ENCODE data around the gene PLCXD1.

Gene PLCXD1

GRCh38 chrX:311156-312129 is 30.3 kb downstream of the PLCXD1 start:
- DNase-seq (ENCODE audit: extremely low read depth, low read depth) = no peak
- no peak for TF ChIP-seq CTCF (IDR thresholded peaks at IDR 0.05; ENCODE audit: low read depth, low read length, missing control alignments)
- H3K4me3 ChIP-seq (replicated peaks; ENCODE audit: low read depth, low read length) = no peak overlapping the region

GRCh38 chrX:312621-313331 is 31.6 kb downstream of the PLCXD1 start:
- TF ChIP-seq CTCF (IDR thresholded peaks at IDR 0.05; ENCODE audit: low read depth, low read length, missing control alignments) = no peak
- DNase-seq (ENCODE audit: extremely low read depth, low read depth) = no peak
- no peak overlapping the region for H3K4me3 ChIP-seq (replicated peaks; ENCODE audit: low read depth, low read length)

- no peak for TF ChIP-seq CTCF (IDR thresholded peaks at IDR 0.05; ENCODE audit: low read depth, low read length, missing control alignments)
- no peak overlapping the region for H3K4me3 ChIP-seq (replicated peaks; ENCODE audit: low read depth, low read length)
Measured at GRCh38 chrX:313546-313945, 32.4 kb downstream of the PLCXD1 start.

GRCh38 chrX:314049-314448 is 32.9 kb downstream of the PLCXD1 start:
- H3K4me3 ChIP-seq (replicated peaks; ENCODE audit: low read depth, low read length) = no peak overlapping the region
- TF ChIP-seq CTCF (IDR thresholded peaks at IDR 0.05; ENCODE audit: low read depth, low read length, missing control alignments) = no peak
- no peak for DNase-seq (ENCODE audit: extremely low read depth, low read depth)

More at GRCh38 chrX:313546-313945, 32.4 kb downstream of the PLCXD1 start:
- no peak for DNase-seq (ENCODE audit: extremely low read depth, low read depth)

- TF ChIP-seq CTCF (IDR thresholded peaks at IDR 0.05; ENCODE audit: low read depth, low read length, missing control alignments) = no peak
- no peak overlapping the region for H3K4me3 ChIP-seq (replicated peaks; ENCODE audit: low read depth, low read length)
- DNase-seq (ENCODE audit: extremely low read depth, low read depth) = no peak
Measured at GRCh38 chrX:314781-315595, 33.8 kb downstream of the PLCXD1 start.
